Measurements from ENCODE around the gene TNFAIP8. TPM values are rescaled to one million over a fixed set of nuclear protein-coding genes. Genes with fewer than 3 reads are reported as not detected.

TNFAIP8 gene
- total RNA-seq, 4 donors from 2014 or later = 20.2 to 26.2 (median 22.5) TPM

DNA sequence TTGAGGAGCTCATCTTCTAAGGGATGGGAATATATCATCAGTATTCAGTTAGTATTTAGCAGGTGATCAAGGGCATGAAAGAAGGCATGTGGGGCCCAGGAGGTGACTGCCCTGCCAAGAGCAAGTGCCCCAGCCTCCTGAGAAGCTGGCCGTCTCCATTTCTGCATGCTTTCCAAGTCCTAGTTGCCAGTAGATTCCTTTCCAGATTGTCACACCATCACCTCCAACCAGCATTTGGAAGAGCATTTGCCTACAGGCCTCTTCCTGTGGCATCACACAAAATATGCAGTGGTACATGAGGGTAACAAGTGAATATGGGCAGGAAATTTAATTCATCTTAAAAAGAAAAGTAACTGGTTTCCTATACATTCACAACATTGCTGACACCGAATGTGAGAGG is 7.5 kb downstream of the TNFAIP8 start:
- DNase-seq (ENCODE audit: extremely low spot score) = no peak
- Histone ChIP-seq H3K27ac (replicated peaks in 1 of 4) (no peak overlapping the region), H3K4me1 (peaks cover 26 to 81% (median 75%) of the 10 kb centered on the region in 4 donors), H3K9me3 (no peaks in the 10 kb centered on the region), H3K36me3 (no peaks in the 10 kb centered on the region), H3K27me3 (no peaks in the 10 kb centered on the region), H3K4me3 (no peak overlapping the region)
- TF ChIP-seq, protein P1, sequence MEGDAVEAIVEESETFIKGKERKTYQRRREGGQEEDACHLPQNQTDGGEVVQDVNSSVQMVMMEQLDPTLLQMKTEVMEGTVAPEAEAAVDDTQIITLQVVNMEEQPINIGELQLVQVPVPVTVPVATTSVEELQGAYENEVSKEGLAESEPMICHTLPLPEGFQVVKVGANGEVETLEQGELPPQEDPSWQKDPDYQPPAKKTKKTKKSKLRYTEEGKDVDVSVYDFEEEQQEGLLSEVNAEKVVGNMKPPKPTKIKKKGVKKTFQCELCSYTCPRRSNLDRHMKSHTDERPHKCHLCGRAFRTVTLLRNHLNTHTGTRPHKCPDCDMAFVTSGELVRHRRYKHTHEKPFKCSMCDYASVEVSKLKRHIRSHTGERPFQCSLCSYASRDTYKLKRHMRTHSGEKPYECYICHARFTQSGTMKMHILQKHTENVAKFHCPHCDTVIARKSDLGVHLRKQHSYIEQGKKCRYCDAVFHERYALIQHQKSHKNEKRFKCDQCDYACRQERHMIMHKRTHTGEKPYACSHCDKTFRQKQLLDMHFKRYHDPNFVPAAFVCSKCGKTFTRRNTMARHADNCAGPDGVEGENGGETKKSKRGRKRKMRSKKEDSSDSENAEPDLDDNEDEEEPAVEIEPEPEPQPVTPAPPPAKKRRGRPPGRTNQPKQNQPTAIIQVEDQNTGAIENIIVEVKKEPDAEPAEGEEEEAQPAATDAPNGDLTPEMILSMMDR (IDR thresholded peaks at IDR 0.05) = no peak
- TF ChIP-seq POLR2A (IDR thresholded peaks at IDR 0.05; ENCODE audit: low read depth) = no peak
- no peak for TF ChIP-seq POLR2AphosphoS5 (IDR thresholded peaks at IDR 0.05)
- no peak for TF ChIP-seq EP300 (IDR thresholded peaks at IDR 0.05)
- 82% methylated on average over 2 of the region's 2 CpGs for WGBS
- intact Hi-C loops (cut with DNase I) = no loop called here

DNA sequence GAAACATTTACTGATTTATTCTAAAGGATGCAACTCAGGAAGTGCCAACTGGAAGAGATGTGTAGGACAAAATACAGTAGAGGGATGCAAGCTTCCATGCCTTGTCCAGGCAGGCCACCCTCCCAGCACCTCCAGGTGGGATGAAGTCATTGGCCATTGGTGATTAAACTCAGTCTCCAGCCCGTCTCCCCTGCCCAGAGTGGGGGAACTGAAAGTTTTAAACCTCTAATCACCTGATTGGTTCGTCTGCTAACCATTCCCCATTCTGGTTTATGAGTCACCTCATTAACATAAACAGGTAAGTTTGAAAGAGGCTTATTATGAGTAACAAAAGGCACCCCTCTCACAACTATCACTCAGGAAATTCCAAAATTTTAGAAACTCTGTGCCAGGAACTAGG is 8.1 kb downstream of the TNFAIP8 start:
- no peak for DNase-seq (ENCODE audit: extremely low spot score)
- no peak overlapping the region for H3K4me3 ChIP-seq
- no peak overlapping the region for H3K27ac ChIP-seq (replicated peaks in 1 of 4)
- intact Hi-C loops (cut with DNase I) = no loop called here
- H3K9me3 ChIP-seq = no peaks in the 10 kb centered on the region
- no peaks in the 10 kb centered on the region for H3K36me3 ChIP-seq
- no peak for TF ChIP-seq POLR2A (IDR thresholded peaks at IDR 0.05; ENCODE audit: low read depth)
- TF ChIP-seq EP300 (IDR thresholded peaks at IDR 0.05) = no peak
- TF ChIP-seq, protein P1 (IDR thresholded peaks at IDR 0.05) = no peak
- TF ChIP-seq POLR2AphosphoS5 (IDR thresholded peaks at IDR 0.05) = no peak
- WGBS = 100% methylated on average over 2 of the region's 2 CpGs
- H3K4me1 ChIP-seq = peaks cover 25 to 80% (median 75%) of the 10 kb centered on the region in 4 donors
- no peaks in the 10 kb centered on the region for H3K27me3 ChIP-seq

DNA sequence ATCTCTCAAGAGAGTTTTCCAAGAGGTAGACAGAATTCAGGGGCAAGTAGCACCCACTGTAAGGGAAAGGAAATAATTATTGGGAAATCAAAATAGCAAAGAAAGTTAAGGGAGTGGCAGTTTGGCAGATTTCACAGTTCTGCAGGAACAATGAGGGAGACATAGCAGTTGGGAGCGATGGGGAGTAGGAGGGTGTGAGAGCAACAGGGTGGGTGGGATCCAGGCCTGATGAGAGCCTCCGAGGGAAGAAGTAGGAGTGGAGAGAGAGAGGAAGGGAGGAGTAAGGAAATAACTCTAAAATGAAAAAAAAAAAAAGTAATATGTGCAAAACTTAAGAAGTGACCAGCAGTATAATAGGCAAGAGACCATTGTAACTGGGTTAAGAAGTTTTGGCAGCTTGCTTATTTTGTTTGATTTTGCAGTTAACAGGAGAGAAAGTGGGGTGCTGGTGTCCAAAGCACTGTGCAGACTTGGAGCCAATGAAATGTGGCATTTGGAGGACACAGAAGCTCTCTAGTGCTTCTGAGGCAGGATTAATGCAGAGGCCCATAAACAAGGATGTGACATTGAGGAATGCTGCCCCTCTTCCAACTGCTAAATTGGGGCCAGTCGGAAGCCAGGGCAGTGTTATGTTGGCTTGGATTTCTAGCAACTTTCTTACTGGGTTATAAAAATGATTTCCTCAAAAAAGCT is 10.2 kb downstream of the TNFAIP8 start:
- Histone ChIP-seq H3K4me3 (no peak overlapping the region), H3K9me3 (no peaks in the 10 kb centered on the region), H3K36me3 (no peaks in the 10 kb centered on the region), H3K27me3 (no peaks in the 10 kb centered on the region), H3K4me1 (peaks cover 25 to 80% (median 74%) of the 10 kb centered on the region in 4 donors), H3K27ac (replicated peaks in 1 of 4) (peak overlapping the region; percentile 49 to 70 (median 59))
- DNase-seq (ENCODE audit: extremely low spot score) = no peak
- intact Hi-C loops (cut with DNase I) = no loop called here
- 37% methylated on average over 3 of the region's 3 CpGs for WGBS
- TF ChIP-seq POLR2AphosphoS5 (IDR thresholded peaks at IDR 0.05) (no peak), POLR2A (IDR thresholded peaks at IDR 0.05; ENCODE audit: low read depth) (no peak), EP300 (IDR thresholded peaks at IDR 0.05) (no peak)
- TF ChIP-seq, protein P1 (IDR thresholded peaks at IDR 0.05) = no peak

DNA sequence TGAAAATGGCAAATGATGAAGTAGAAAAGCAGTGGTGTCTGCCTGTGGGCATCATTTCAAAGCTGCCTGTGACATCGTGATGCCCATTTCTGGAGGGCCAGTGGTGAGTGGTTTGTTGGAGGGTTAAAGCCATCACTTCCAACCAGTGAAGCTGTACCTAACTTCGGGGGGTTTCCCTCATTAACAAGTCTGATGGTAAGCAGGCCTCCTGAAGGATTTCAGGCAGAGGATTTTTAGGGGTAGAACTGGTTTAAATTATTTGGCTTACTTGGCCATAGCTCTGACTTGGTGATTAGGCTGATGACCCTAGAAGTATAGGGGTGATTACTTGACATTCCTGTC is 10.7 kb downstream of the TNFAIP8 start:
- no peak overlapping the region for H3K4me3 ChIP-seq
- 69% methylated on average over 2 of the region's 2 CpGs for WGBS
- TF ChIP-seq POLR2A (IDR thresholded peaks at IDR 0.05; ENCODE audit: low read depth) = no peak
- TF ChIP-seq, protein P1 (IDR thresholded peaks at IDR 0.05) = no peak
- TF ChIP-seq POLR2AphosphoS5 (IDR thresholded peaks at IDR 0.05) = no peak
- no peak for TF ChIP-seq EP300 (IDR thresholded peaks at IDR 0.05)
- intact Hi-C loops (cut with DNase I) = no loop called here
- DNase-seq (ENCODE audit: extremely low spot score) = no peak
- peak overlapping the region; percentile 49 to 70 (median 59) for H3K27ac ChIP-seq (replicated peaks in 1 of 4)
- peaks cover 25 to 80% (median 72%) of the 10 kb centered on the region in 4 donors for H3K4me1 ChIP-seq
- H3K27me3 ChIP-seq = no peaks in the 10 kb centered on the region
- H3K9me3 ChIP-seq = no peaks in the 10 kb centered on the region
- no peaks in the 10 kb centered on the region for H3K36me3 ChIP-seq

Measured in esophagus muscularis mucosa (tissue), 4 donors.